ENCODE data around the gene TARS3.

DNA sequence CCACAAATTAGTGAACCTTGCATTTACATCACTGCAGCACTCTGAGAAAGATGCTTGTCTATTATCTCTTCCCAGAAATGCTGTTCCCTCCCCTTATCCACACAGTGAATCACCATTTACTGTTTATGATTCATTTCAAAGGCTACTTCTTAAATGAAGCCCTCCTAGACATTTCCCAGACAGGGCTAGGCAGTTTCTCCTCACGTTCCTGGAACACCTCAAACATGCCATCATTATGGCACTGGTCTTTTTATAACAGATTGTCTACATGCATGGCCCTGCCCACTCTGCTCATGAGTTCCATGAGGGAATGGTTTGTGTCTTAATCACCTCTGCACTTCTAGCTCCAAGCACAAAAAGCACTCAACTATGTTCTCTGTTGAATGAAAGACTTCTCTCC, 39.9 kb downstream of the TARS3 start:
- TF ChIP-seq POLR2A (IDR thresholded peaks at IDR 0.05) (no peak), CTCF (IDR thresholded peaks at IDR 0.05) (no peak)
